ELF-1 (cell line): ENCODE data around the gene ATP5PO.

Experiments
- DNase-seq: peaks from one replicate; pipeline ENCODE4 v3.0.0-alpha.2; 2016; ENCODE audit warnings: low read depth, low spot score

ATP5PO gene, protein sequence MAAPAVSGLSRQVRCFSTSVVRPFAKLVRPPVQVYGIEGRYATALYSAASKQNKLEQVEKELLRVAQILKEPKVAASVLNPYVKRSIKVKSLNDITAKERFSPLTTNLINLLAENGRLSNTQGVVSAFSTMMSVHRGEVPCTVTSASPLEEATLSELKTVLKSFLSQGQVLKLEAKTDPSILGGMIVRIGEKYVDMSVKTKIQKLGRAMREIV

DNA sequence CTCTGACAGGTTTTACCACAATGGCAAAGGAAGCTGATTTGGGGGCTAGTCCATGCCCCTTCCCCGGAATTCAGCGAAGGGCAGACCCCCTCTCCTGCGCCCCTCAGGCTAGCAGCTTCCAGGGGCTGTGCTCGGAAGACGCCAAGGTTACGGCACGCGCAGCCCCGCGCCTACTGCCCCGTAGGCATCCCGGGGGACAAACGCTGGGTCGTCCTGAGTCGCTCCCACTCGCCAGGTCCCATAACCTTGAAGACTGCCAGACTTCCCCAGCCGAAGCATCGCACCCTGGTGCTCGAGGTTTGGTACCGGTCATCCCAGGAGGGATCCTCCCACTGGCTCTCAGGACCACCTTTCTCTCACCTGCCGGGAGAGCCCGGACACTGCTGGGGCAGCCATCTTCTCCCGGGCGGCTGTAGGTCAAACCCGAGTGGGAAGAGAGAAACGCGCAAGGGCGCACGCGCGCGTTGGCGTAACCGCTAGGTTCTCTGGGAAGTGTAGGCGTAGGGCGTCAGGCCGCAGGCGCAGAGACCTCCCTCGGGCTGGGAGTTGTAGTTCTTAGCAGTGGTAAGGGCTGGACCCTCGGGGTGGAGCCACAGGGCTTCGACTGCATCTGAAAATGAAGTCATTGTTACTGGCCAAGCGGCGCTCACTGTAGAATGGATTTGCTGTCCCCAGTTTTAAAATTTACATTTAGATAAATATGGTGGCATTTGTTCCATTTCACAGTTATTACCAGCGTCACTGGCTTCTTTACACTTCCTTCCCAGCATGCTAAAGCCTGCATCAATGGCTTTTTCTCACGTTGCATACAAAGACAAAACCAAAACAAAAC, at the start of gene ATP5PO:
TSS of gene ATP5PO (minus strand) at position 437 of the 832 bp plus-strand sequence. CDS start at position 396, 41 bp downstream.
- DNase-seq: peak; percentile 98

DNA sequence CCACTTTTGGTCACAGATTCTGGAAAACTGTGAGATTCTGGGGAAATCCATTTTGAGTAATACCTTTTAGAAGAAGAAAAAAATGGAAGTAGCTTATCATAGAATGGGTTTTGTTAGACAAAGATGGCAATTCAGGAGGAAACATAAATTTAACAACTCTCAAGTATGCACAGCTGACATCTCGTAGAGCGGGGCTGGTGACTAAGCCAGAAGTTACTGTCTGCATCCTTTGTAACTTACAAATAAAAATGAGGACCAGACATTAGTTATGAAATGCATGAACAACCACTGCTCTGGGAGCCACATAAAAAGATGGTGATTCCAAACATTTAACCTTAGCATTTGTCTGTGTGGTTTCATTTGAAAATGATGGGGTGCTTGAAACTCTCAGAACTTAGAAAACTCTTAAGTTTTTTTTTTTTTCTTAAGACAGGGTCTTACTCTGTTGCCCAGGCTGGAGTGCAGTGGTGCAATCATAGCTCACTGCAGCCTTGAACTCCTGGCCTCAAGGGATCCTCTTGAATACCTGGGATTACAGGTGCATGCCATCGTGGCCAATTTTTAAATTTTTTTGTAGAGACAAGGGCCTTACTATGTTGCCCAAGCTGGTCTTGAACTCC, 49.2 kb upstream of the ATP5PO start:
- no peak for DNase-seq

DNA sequence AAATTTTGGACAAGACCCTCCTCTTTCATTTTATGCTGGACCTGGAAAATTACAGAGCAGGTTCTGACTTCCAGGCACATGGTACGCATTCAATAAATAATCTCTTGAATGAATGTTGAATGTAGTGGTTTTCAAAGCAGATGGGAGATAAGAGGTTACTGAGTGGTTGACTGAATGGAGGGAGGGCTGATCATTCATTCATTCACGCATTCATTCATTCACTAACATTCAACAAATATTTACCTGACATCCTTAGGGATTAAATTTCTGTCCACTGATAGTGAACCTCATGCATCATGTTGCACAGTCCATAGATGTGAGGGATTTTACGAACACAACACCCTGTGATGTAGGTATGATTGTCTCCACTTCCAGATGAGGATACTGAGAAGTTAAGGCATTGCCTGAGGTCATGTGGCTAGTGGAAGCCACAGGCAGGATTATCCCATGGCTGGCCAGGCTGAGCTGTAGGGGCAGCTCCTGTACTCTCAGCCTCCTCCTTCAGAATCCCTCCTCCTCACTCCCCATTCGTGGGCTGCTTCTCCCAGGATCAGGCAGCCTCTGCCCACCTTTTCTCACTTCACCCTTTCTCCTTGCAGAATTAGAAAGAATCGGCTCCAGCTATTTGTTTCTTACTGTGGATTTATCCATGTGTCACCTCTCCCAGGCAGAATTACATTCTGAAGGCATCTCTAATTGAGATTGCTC, 48.4 kb upstream of the ATP5PO start:
- DNase-seq: no peak

DNA sequence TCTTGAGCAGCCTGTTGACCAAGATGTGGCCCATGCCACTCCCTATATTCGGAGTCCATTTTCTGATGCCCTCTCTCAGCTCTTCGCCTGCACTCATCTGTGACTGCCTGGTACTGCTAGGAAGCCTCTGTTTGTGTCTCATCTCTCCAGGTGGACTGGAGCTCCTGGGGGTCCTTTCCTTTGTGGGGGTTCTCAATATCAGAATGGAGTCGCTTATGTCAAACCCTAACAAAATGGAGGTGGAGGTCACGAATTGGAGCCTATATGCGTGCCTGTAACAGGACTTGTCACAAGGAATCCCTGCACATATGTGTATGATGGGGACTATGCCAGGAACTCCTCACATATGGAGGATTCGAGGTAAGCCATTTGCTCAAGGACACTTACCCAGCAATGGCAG, 46.7 kb upstream of the ATP5PO start:
- no peak for DNase-seq

DNA sequence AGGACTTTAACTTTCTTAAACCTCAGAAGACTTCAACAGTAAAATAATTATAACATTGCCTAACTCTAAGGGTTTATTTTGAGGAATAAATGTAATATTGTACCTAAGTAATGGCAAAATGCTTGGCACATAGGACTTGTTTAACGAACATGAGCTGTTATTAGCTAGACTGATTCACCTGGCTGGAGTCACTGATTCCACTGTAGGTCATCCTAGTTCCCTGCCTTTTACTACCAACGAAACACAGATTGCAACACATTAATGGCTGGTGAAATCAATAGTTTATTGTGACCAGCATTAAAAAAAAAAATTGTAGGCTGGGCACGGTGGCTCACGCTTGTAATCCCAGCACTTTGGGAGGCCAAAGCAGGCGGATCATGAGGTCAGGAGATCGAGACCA, 45.5 kb upstream of the ATP5PO start:
- DNase-seq: no peak

DNA sequence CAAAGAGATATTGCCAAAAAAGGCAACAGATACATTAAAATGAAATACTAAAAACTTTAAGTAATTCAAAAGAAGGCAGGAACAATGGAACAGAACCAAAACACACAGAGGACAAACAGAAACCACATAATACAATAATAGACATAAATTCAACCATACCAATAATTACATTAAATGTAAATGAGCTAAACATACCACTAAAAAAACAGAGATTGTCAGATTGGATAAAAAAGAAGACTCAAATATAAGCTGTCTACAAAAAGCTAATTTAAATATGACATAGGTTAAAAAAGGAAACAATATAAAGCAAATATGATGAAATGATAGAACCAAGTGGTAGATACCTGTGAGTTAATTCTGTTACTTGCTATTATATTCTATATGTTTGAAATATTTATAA, 44.1 kb upstream of the ATP5PO start:
- DNase-seq: no peak

DNA sequence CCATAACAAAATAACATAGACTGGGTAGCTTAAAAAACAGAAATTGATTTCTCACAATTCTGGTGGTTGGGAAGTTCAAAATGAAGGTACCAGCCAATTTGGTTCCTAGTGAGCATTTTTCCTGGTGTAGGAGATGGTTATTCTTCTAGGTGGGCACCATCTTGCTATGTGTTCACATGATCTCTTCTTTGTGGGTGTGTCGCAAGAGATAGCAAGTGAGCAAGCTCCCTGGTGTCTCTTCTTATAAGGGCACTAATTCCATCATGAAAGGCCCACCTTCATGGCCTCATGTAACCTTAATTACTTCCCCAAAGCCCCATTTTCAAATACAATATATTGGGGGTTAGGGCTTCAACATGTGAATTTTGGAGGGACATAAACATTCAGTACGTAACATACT, 38.8 kb upstream of the ATP5PO start:
- no peak for DNase-seq

DNA sequence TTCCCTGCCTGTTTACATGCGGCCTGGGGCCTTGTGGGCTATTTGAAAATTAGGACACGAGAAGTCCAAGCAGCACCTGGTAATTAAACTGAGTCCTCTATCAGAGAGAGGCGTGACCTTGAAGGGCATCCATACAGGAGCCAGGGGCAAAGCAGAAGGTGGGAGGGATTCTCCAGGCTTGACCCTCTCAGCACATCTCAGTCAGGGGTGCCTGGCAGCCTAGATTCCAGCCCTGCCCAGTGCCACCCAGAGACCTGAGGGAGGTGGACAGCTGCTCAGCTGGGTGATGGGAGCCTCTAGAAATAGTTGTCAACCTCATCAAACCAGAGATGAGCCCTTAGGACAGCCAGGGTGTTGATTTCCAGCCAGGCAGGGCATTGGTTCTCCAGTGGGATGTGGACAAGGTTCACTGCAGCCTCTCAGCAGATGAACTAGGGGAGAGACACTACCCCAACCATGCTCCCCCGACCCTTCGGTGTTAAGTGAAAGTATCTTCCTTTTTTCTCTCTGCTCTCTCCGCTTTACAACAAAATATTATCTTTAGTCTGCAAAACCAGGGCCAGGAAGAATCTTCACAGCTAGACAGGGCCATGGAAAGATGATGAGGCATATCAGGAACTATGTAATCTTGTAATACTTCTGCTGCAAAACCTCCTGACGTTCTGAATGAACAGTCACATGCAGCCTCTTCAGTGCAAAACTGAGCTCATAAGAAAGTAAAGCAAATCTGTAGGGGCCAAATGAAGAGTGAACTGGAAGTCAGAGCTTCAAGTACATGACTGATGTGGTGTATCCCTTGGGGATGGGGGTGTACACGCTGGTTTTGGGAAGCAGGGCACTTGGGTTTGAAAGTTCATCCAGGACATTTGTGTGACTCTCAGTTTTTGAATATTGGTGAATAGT, 35.9 kb upstream of the ATP5PO start:
- no peak for DNase-seq

DNA sequence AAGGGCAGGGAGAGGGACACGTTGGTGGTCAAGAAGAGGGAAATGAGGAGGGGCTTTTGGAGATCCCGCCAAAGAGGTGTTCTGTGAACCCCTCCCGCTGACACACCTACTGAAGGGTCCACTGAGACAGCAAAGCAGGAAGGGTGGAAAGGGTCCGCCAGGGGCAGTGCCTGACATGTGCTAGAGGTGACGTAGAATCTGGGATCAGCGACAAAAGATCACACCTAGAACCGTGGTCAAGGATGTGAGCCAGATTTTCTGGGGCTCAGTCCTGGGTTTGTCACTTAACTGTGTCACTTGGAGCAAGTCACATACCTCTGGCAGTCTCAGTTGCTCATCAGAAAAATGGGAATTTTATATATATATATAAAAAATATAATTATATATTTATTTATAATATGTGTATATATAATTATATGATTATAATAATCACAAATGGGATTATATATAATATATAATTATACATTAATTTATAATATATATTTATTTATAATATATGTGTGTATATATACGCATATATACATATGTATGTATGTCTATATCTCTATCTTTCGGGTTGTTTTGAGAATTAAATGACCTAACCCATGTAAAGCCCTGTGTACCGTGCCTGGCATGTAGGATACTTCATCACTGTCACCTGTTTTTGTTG, 35.0 kb upstream of the ATP5PO start:
- no peak for DNase-seq

DNA sequence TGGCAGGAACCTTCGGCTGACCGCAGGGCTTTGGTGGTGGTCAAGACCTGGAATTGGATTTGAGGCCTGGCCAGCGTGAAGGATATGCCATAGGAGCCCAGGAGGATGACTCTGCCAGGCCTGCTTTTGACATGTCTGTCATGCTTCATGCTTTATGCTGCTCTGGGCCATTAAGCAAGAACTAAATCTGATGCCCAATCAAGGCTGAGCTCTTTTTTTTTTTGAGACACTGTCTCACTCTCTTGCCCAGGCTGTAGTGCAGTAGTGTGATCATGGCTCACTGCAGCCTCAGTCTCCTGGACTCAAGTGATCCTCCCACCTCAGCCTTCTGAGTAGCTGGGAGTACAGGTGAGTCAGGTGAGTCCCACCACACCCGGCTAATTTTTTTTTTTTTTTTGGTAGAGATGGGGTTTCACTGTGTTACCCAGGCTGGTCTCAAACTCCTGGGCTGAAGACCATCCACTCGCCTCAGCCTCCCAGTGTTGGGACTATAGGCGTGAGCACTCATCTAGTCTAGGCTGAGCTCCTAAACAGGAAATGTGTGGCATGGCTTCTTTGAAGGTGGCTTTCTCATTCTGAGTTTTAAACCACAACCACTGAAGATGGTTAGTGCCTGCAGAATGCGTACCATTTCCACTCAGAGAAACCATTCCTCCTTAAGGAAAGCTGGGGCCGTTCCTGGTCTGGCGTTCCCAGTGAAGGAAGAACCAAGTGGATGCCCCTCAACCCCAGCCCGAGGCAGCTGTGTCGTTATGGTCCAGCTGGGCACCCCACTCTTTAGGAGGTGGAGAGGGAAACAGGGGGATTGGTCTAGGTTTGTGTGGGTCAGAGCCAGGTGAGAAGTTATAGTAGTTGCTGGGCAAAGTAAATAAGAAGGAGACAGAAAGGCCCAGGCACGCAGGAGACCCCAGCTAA, 34.2 kb upstream of the ATP5PO start:
- DNase-seq: no peak

DNA sequence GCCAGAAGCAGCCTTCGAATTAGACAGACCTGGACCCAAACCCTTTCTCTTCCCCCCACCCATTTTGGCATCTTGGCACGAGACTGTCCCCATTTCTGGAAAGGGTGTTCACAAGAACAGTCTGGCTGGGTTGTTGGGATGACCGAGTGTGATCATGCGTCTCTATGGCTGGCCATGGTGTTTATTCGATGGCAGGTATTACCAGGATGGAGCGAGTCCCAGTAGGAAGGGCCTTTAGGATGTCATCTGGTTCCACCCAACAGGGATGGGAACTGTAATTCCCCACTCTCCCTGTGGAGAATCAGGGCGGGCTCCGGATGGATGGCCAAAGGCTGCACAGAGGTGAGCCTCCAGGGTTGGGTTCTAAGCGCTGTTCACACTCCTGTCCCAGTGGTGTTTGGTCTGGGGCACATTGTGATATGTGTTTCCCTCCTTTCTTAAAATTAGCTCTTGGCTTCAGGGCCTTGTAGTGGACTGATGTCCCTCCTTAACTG, 33.4 kb upstream of the ATP5PO start:
- DNase-seq: no peak

DNA sequence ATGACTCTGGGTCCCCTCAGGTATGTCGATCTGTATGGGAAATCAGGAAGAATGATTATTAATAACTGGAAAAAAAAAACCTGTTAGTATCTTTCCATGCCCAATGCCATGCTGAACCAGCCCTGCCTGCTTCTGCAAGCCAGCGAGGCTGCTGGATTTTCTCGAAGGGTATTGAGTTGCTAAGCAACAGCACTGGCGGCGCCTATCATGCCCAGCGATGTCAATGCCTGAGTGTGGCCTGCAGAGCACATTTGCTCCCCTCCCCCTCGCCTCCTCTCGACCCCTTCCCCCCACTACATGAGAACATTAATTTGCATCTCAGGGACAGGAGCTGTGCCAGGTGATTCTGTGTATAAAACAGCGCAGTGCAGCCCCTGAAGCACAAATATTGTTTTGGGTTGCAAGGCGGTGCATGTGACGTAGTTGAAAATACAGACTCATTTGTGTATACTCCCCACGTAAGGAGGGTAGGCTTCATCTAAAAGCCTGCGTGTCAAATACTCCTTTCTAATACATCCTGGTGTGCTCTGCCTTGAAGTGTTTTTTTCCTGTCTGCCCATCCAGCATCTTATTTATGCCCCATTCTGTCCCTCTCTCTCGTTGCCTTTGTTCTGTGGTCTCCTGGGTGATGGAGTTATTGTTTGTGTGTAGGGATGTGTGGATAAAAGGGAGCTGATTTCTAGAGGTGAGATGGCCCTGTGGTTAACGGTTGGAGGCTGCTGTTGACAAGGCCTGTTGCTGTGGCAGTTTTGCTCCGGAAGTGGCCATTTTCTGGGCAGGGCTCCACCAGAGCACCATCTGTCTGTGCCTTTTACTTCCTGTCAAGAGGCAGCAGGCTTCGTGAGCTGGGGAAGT, 32.7 kb upstream of the ATP5PO start:
- peak; percentile 93 for DNase-seq

DNA sequence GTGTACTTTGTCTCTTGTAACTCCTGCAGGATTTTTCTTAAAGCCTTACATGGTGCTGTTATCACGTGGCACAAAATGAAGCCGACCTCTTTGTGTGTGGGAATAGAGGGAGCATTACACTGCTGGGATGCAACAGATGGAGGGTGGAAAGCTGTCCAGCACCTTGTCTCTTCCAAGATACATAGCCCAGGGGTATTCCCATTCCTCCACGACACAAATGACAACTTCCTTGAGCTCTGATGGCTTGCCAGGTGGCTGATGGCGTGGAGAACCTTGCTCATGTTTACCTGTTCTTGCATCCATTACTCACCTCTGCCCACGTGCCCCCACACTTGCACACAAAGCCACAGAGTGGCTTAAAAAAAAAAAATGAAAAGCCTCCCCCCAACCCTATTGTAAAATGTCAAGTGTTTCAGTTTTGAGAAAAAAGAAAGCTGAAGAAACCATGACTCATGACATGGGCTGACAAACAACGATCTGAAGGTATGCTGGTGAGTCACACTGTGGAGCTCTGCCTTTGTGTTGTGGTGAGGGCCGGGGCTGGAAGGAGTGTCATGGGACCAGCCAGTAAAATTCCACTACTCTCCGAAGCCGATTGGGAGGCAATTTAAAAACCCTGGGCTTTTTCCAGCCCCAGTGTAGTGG, 32.0 kb upstream of the ATP5PO start:
- peak; percentile 95 for DNase-seq

DNA sequence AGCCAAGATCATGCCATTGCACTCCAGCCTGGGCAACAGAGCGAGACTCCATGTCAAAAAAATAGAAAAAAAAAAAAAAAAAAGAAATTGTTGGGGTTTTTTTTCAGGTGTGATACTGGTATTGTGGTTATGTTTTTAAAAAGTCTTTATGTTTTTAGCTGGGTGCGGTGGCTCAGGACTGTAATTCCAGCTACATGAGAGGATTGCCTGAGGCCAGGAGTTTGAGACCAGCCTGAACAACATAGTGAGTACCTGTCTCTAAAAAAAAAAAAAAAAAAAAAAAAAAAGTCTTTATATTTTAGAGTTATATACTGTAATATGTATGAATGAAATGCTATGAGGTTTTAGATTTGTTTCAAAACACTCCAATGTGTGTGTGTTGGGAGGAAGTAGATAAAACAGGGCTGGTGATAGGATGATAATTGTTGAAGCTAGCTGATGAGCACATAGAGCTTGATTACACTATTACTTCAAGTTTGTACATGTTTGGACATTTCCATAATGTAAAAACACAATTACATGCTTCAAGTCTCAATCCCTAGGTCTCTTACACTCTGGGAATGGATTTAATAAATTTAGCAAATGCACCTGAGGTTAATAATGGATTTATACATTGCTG, 30.2 kb upstream of the ATP5PO start:
- no peak for DNase-seq

DNA sequence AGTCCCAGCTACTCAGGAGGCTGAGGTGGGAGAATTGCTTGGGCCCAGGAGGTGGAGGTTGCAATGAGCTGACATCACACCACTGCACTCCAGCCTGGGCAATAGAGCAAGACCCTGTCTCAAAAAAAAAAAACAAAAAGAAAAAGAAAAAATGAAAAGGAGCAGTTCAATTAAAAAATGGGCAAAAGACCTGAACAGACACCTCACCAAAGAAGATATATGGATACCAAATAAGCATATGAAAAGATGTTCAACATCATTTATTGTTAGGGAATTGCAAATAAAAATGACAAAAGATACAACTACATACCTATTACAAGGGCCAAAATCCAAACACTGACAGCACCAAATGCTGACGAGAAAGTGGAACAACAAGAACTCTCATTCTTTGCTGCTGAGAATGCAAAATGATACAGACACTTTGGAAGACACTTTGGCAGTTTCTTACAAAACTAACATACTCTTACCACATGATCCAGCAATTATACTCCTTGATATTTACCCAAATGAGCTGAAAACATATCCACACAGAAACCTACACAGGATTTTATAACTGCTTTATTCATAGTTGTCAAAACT, 28.7 kb upstream of the ATP5PO start:
- no peak for DNase-seq

DNA sequence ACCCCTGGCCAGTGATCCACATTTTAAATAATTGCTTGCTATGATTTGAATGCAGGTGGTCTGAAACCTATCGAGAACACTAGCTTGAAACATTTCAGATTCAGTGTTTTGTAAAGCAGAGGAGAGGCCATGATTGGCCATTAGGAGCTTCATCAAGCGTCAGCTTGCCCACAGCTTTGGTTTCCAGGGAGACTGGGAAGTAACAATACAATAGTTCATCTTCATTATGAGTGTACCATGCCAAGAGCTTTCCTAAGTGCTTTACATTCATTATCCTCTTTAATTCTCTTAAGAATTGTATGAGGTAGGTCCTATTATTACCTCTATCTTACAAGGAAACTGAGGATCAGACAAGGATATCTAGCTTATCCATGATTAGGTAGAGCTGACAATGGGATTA, 27.7 kb upstream of the ATP5PO start:
- no peak for DNase-seq

DNA sequence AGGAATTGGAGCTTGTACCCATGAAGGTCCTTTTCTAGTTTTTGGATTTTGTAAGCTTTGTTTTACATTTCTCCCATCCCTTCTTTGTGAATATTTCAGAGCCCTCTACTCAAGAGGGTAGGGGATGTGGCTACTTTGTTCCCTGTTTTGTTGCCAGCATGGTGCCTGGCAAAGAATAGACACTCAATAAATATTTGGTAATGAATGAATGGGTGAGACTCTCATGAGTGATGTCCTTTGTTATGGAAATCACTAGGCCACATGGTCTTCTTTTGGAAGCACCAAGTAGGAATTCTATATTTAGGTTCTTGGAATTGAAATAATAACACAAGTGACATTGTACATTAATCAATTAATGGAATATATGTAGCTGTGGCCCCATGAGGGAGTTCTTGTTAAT, 26.8 kb upstream of the ATP5PO start:
- no peak for DNase-seq
